ENCODE results near the gene IQCC. TPM values are rescaled to one million over a fixed set of nuclear protein-coding genes. Genes with fewer than 3 reads are reported as not detected.
A peak's percentile ranks its signal among the peaks of the same experiment; 100 is the strongest.

Gene IQCC
- polyA plus RNA-seq, 1 of the 3 experiments (the other 2 are of a cell fraction), result 2.4 TPM

- no peak for TF ChIP-seq GATA2 (CRISPR knock-in tag; IDR thresholded peaks at IDR 0.05)
- TF ChIP-seq MXI1 (IDR thresholded peaks at IDR 0.05; ENCODE audit: low read depth, low read length), result no peak
Observed at GRCh38 chr1:32239337-32239736, 33.9 kb downstream of the IQCC start (continued).

- Histone ChIP-seq H3K4me1 (ENCODE audit: control insufficient read depth in 1 of 2, insufficient read depth in 2 of 2, low read depth in 1 of 2, low read length in 1 of 2) (peaks cover 12 to 13% of the 10 kb centered on the region in 2 experiments; a peak in 2 of 4 replicates), H3F3A (replicated peaks; ENCODE audit: insufficient read depth) (peaks cover 33% of the 10 kb centered on the region), H3K9me2 (no peaks in the 10 kb centered on the region), H3K79me2 (ENCODE audit: insufficient read depth) (no peaks in the 10 kb centered on the region), H3K4me2 (0 out of 2 replicates have a peak overlapping the region, but pooled peaks have one; percentile 83), H3K27me3 (ENCODE audit: insufficient read depth) (no peaks in the 10 kb centered on the region), H3K27ac (ENCODE audit: low read depth in 2 of 2, low read length in 1 of 2) (no peak overlapping the region), H2AFZ (ENCODE audit: low read depth) (no peak overlapping the region), H3K9ac (no peak overlapping the region), H3K36me3 (replicated peaks in 1 of 2; ENCODE audit: control insufficient read depth in 1 of 2, insufficient read depth in 2 of 2, low read length in 1 of 2) (no peaks in the 10 kb centered on the region), H4K20me1 (ENCODE audit: insufficient read depth) (no peaks in the 10 kb centered on the region), H3K4me3 (ENCODE audit: low read depth in 2 of 2, low read length in 1 of 2) (peak overlapping the region in 1 of 2 experiments; percentile 51; a peak in 2 of 4 replicates), H3K9me3 (no peaks in the 10 kb centered on the region)
- TF ChIP-seq MEF2A (IDR thresholded peaks at IDR 0.05; ENCODE audit: borderline replicate concordance, low read depth) (no peak), REST (IDR thresholded peaks at IDR 0.05; ENCODE audit: low read depth, low read length) (no peak)
- CTCF ChIA-PET, result interaction anchor here (1.0 to 3.7 kb wide), 9 partner anchors 8 to 97 kb away, joined by 3 to 24 read pairs (median 5); partner anchors contain the start of genes EIF3I, FAM167B, HDAC1 and MARCKSL1
- WGBS (ENCODE audit: low lambda C conversion rate), result 99% methylated on average over 10 of the region's 20 CpGs
- DNase-seq, result no peak
- POLR2A ChIA-PET, result interaction anchor here (0.6 to 2.1 kb wide), 5 partner anchors 11 to 96 kb away, joined by 4 to 14 read pairs (median 5); partner anchors contain the start of gene MARCKSL1
Observed at GRCh38 chr1:32239790-32240139, 34.3 kb downstream of the IQCC start.

- H3F3A ChIP-seq (replicated peaks; ENCODE audit: insufficient read depth), result peaks cover 27% of the 10 kb centered on the region
- DNase-seq, result peak; percentile 89
- no peaks in the 10 kb centered on the region for H3K27me3 ChIP-seq (ENCODE audit: insufficient read depth)
- POLR2A ChIA-PET, result interaction anchor here (0.5 to 2.1 kb wide), 8 partner anchors 11 to 95 kb away, joined by 3 to 14 read pairs (median 4); partner anchors contain the start of gene MARCKSL1
- peak overlapping the region; percentile 89; the same call in 1 of the 2 replicates for H2AFZ ChIP-seq (ENCODE audit: low read depth)
- H3K4me2 ChIP-seq, result peak overlapping the region; percentile 83
- H3K36me3 ChIP-seq (replicated peaks in 1 of 2; ENCODE audit: control insufficient read depth in 1 of 2, insufficient read depth in 2 of 2, low read length in 1 of 2), result no peaks in the 10 kb centered on the region
- peak overlapping the region; percentile 51 to 57 for H3K4me3 ChIP-seq (ENCODE audit: low read depth in 2 of 2, low read length in 1 of 2)
- H3K79me2 ChIP-seq (ENCODE audit: insufficient read depth), result no peaks in the 10 kb centered on the region
- H3K4me1 ChIP-seq (ENCODE audit: control insufficient read depth in 1 of 2, insufficient read depth in 2 of 2, low read depth in 1 of 2, low read length in 1 of 2), result peaks cover 12 to 13% of the 10 kb centered on the region in 2 experiments; a peak in 2 of 4 replicates
- 24% methylated on average over 32 of the region's 62 CpGs for WGBS (ENCODE audit: low lambda C conversion rate)
- no peaks in the 10 kb centered on the region for H3K9me2 ChIP-seq
- H3K9me3 ChIP-seq, result no peaks in the 10 kb centered on the region
- no peak for TF ChIP-seq RXRA (IDR thresholded peaks at IDR 0.05; ENCODE audit: borderline replicate concordance, low read depth)
- TF ChIP-seq ELF1 (IDR thresholded peaks at IDR 0.05), result no peak
- TF ChIP-seq POLR2AphosphoS5 (IDR thresholded peaks at IDR 0.05; ENCODE audit: low read depth, low read length), result peak; percentile 34; the same call in 1 of the 2 replicates
- TF ChIP-seq MXI1 (IDR thresholded peaks at IDR 0.05; ENCODE audit: low read depth, low read length), result peak; percentile 22; the same call in 1 of the 2 replicates
- no peak for TF ChIP-seq GABPA (IDR thresholded peaks at IDR 0.05; ENCODE audit: low read depth)
- TF ChIP-seq MAX (IDR thresholded peaks at IDR 0.05; ENCODE audit: low read depth), result no peak; the same call in 1 of the 2 replicates
- TF ChIP-seq RFX5 (IDR thresholded peaks at IDR 0.05; ENCODE audit: low read length), result no peak
- TF ChIP-seq GATA2 (CRISPR knock-in tag; IDR thresholded peaks at IDR 0.05), result no peak
- TF ChIP-seq CTCF (IDR thresholded peaks at IDR 0.05), result peak; percentile 24
- TF ChIP-seq EP300 (IDR thresholded peaks at IDR 0.05; ENCODE audit: borderline replicate concordance in 1 of 2, low read depth in 1 of 2, low read length in 1 of 2), result no peak
- TF ChIP-seq FOXJ3 (CRISPR knock-in tag; IDR thresholded peaks at IDR 0.05), result no peak
- no peak for TF ChIP-seq RCOR1 (IDR thresholded peaks at IDR 0.05; ENCODE audit: low read length)
- no peak for TF ChIP-seq MEF2A (IDR thresholded peaks at IDR 0.05; ENCODE audit: borderline replicate concordance, low read depth)
- no peak for TF ChIP-seq TEAD4 (IDR thresholded peaks at IDR 0.05; ENCODE audit: borderline replicate concordance, insufficient read depth)
- no peak for TF ChIP-seq FOXM1 (IDR thresholded peaks at IDR 0.05; ENCODE audit: low read depth)
- no peak for TF ChIP-seq TAF1 (IDR thresholded peaks at IDR 0.05; ENCODE audit: borderline replicate concordance, low read depth, low read length)
- peak; percentile 27 for TF ChIP-seq RAD21 (IDR thresholded peaks at IDR 0.05; ENCODE audit: low read length)
- CTCF ChIA-PET, result interaction anchor here (0.7 to 3.7 kb wide), 16 partner anchors 8 to 214 kb away, joined by 3 to 24 read pairs (median 4); partner anchors contain the start of genes EIF3I, FAM167B, HDAC1 and MARCKSL1
- H3K27ac ChIP-seq (ENCODE audit: low read depth in 2 of 2, low read length in 1 of 2), result no peak overlapping the region; a peak in 1 of 4 replicates
- no peaks in the 10 kb centered on the region for H4K20me1 ChIP-seq (ENCODE audit: insufficient read depth)
- peak overlapping the region; percentile 25; the same call in 1 of the 2 replicates for H3K9ac ChIP-seq
Observed at GRCh38 chr1:32240140-32240951, 34.9 kb downstream of the IQCC start.
